PC-3 (cell line): ENCODE data around the gene EFCC1. TPM values are rescaled to one million over a fixed set of nuclear protein-coding genes. Genes with fewer than 3 reads are reported as not detected.

Source experiments
- ATAC-seq: fragments of 200-7000 bp; cut with Tn5 transposase; 2 replicates; pipeline ENCODE4 v1.9.1; 2020; ENCODE audit warnings: mild to moderate bottlenecking, moderate library complexity
- BruUV-seq: library from RNA; stranded (reverse); fragments of 400-500 nt; replicated peaks from 2 replicates; lab custom pipeline; 2021; lab: Mats Ljungman, UMichigan
- CTCF ChIA-PET: fragments of 300-600 bp; sonication (Branson Sonifier 250); formaldehyde crosslinking; loops from one replicate; lab custom pipeline; 2022; ENCODE audit warnings: antibody characterized with exemption; lab: Charles Lee
- POLR2A ChIA-PET: fragments of 300-600 bp; sonication (Branson Sonifier 250); formaldehyde crosslinking; loops from one replicate; lab custom pipeline; 2022; ENCODE audit warnings: antibody characterized with exemption; ENCODE audit not compliant: unreplicated experiment; lab: Charles Lee
- DNase-seq: peaks from one replicate; pipeline ENCODE4 v3.0.0-alpha.2; 2015
- H2AFZ ChIP-seq: fragments of 300-600 bp; sonication (generic); 2 replicates; pipeline ENCODE4 v1.6.0; 2016; ENCODE audit warnings: antibody characterized with exemption, low read length
- H3F3A ChIP-seq: fragments of 300-600 bp; sonication (generic); one replicate; pipeline ENCODE4 v1.6.0; 2017; ENCODE audit warnings: antibody characterized with exemption, low read length, control low read depth, mild to moderate bottlenecking; ENCODE audit not compliant: unreplicated experiment
- H3K27ac ChIP-seq: fragments of 300-600 bp; sonication (generic); 2 replicates; pipeline ENCODE4 v1.5.1; 2016; ENCODE audit warnings: mild to moderate bottlenecking, low read length
- H3K27me3 ChIP-seq: fragments of 300-600 bp; sonication (generic); 2 replicates; pipeline ENCODE4 v1.6.1; 2016; ENCODE audit warnings: low read length, mixed read lengths
- H3K36me3 ChIP-seq: fragments of 300-600 bp; sonication (generic); 2 replicates; pipeline ENCODE4 v1.6.1; 2016; ENCODE audit warnings: low read depth, mixed run types, low read length, mixed read lengths
- H3K4me1 ChIP-seq: fragments of 300-600 bp; sonication (generic); 2 replicates; pipeline ENCODE4 v1.5.1; 2016; ENCODE audit warnings: low read length; ENCODE audit not compliant: insufficient read depth
- H3K4me2 ChIP-seq: fragments of 300-600 bp; sonication (generic); 2 replicates; pipeline ENCODE4 v1.6.0; 2016; ENCODE audit warnings: low read length
- H3K4me3 ChIP-seq: fragments of 300-600 bp; sonication (generic); 2 replicates; pipeline ENCODE4 v1.5.1; 2016; ENCODE audit warnings: mild to moderate bottlenecking, low read length, mixed read lengths
- H3K79me2 ChIP-seq: fragments of 300-600 bp; sonication (generic); 2 replicates; pipeline ENCODE4 v1.6.1; 2017; ENCODE audit warnings: low read length, mixed read lengths
- H3K9ac ChIP-seq: fragments of 300-600 bp; sonication (generic); 2 replicates; pipeline ENCODE4 v1.6.0; 2016; ENCODE audit warnings: mild to moderate bottlenecking, low read length
- H3K9me2 ChIP-seq: fragments of 300-600 bp; sonication (generic); replicated peaks from 2 replicates; pipeline ENCODE4 v1.6.1; 2016; ENCODE audit warnings: mixed run types, low read length, mixed read lengths
- H3K9me3 ChIP-seq: fragments of 300-600 bp; sonication (generic); 2 replicates; pipeline ENCODE4 v1.6.1; 2016; ENCODE audit warnings: low read length, mixed read lengths
- H4K20me1 ChIP-seq: fragments of 300-600 bp; sonication (generic); 2 replicates; pipeline ENCODE4 v1.6.1; 2016; ENCODE audit warnings: low read length, mixed read lengths
- CTCF ChIP-seq: fragments of 300-600 bp; sonication (generic); conservative IDR thresholded peaks from 2 replicates; pipeline ENCODE4 v1.5.1; 2017; ENCODE audit warnings: antibody characterized with exemption, low read depth, mild to moderate bottlenecking, low read length
- EZH2 ChIP-seq: fragments of 300-600 bp; sonication (generic); IDR thresholded peaks from one replicate; pipeline ENCODE4 v1.6.1; 2017; ENCODE audit warnings: antibody characterized with exemption, mild to moderate bottlenecking, low read length; ENCODE audit not compliant: unreplicated experiment
- EZH2phosphoT487 ChIP-seq: fragments of 300-600 bp; sonication (generic); IDR thresholded peaks from 2 replicates; pipeline ENCODE4 v1.6.1; 2018; ENCODE audit warnings: mild to moderate bottlenecking, antibody characterized with exemption, low read length, borderline replicate concordance
- intact Hi-C: fragments of 100-400 bp; cut with micrococcal nuclease; formaldehyde crosslinking; loops from 2 replicates; pipeline ENCODE4 v1.9.0; 2023
- total RNA-seq: library from RNA; depleted of rRNA; stranded (reverse); fragments of >200 nt; gene quantifications from 2 replicates; pipeline ENCODE4 v1.2.3, GENCODE V29; 2014

Gene EFCC1
- total RNA-seq, 1 experiment from 2014 or later = not detected

- H3K36me3 ChIP-seq = no peaks in the 10 kb centered on the region
- H3K9me3 ChIP-seq = no peaks in the 10 kb centered on the region
- CTCF ChIA-PET = no interaction called here
- BruUV-seq = no TSS peak
- H3K79me2 ChIP-seq = no peaks in the 10 kb centered on the region
- H3F3A ChIP-seq = no peaks in the 10 kb centered on the region
- H3K9me2 ChIP-seq = no peaks in the 10 kb centered on the region
- H4K20me1 ChIP-seq = no peaks in the 10 kb centered on the region
- POLR2A ChIA-PET = no interaction called here
- no peak overlapping the region for H2AFZ ChIP-seq
- no peaks in the 10 kb centered on the region for H3K4me1 ChIP-seq
- DNase-seq (no peak), ATAC-seq (no peak)
- no peak overlapping the region for H3K9ac ChIP-seq
- H3K27ac ChIP-seq = no peak overlapping the region
- H3K4me3 ChIP-seq = no peak overlapping the region
- H3K4me2 ChIP-seq = no peak overlapping the region
- intact Hi-C loops = no loop called here
- TF ChIP-seq EZH2phosphoT487 = no peak
- TF ChIP-seq EZH2 = no peak
- no peak for TF ChIP-seq CTCF
- no peaks in the 10 kb centered on the region for H3K27me3 ChIP-seq
Observed at GRCh38 chr3:129035360-129036221, 34.5 kb downstream of the EFCC1 start.

- Histone ChIP-seq H3K36me3 (no peaks in the 10 kb centered on the region), H3F3A (no peaks in the 10 kb centered on the region), H3K9me3 (no peaks in the 10 kb centered on the region), H3K27ac (no peak overlapping the region), H2AFZ (no peak overlapping the region), H3K27me3 (no peaks in the 10 kb centered on the region), H3K4me2 (no peak overlapping the region), H4K20me1 (no peaks in the 10 kb centered on the region), H3K4me3 (no peak overlapping the region), H3K9me2 (no peaks in the 10 kb centered on the region), H3K4me1 (no peaks in the 10 kb centered on the region), H3K9ac (no peak overlapping the region), H3K79me2 (no peaks in the 10 kb centered on the region)
- CTCF ChIA-PET = no interaction called here
- no TSS peak for BruUV-seq
- DNase-seq (no peak), ATAC-seq (no peak)
- no peak for TF ChIP-seq EZH2
- no peak for TF ChIP-seq EZH2phosphoT487
- no peak for TF ChIP-seq CTCF
- POLR2A ChIA-PET = no interaction called here
- intact Hi-C loops = no loop called here
Observed at GRCh38 chr3:129036222-129037092, 35.4 kb downstream of the EFCC1 start.
